ENCODE results near the gene CHID1. TPM values are rescaled to one million over a fixed set of nuclear protein-coding genes. Genes with fewer than 3 reads are reported as not detected.
A peak's percentile ranks its signal among the peaks of the same experiment; 100 is the strongest.

The CHID1 gene
- total RNA-seq, 2 experiments from 2014 or later: 30.6 to 71.1 TPM

DNA sequence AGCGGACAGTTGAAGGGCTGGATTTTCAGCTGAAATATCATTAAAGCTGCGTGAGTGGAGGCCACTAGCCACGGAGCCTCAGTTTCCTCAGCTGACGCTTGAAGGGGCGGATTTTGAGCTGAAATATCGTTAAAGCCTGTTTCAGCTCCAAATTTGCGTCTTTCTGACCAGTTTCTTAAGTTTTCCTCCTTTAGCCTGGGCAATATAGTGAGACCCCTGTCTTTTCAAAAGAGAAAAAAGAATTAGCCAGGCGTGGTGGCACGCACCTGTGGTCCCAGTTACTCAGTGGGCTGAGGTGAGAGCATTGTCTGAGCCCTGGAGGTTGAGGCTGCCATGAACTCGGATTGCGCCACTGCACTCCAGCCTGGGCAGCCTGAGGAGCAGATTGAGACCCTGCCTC, 18.8 kb upstream of the CHID1 start:
- no peaks in the 10 kb centered on the region for H3K9me3 ChIP-seq (ENCODE audit: low read length)
- peaks cover 37% of the 10 kb centered on the region; the same call in 1 of the 2 replicates for H3K79me2 ChIP-seq (ENCODE audit: insufficient read depth, low read depth, low read length)
- no peaks in the 10 kb centered on the region for H3K9me2 ChIP-seq (ENCODE audit: insufficient read depth, low read length)
- H3K4me1 ChIP-seq (ENCODE audit: insufficient read depth, low read length, poor library complexity, severe bottlenecking): peaks cover 18% of the 10 kb centered on the region
- intact Hi-C loops (cut with micrococcal nuclease; ENCODE audit: unreplicated experiment): no loop called here
- no peak for DNase-seq (ENCODE audit: low spot score)
- H3K4me2 ChIP-seq (ENCODE audit: low read length): no peak overlapping the region
- TF ChIP-seq CTCF (conservative IDR thresholded peaks at IDR 0.05; ENCODE audit: low read length): no peak
- no peak for TF ChIP-seq EZH2phosphoT487 (IDR thresholded peaks at IDR 0.05; ENCODE audit: borderline replicate concordance, low read depth, low read length)
- H4K20me1 ChIP-seq (ENCODE audit: insufficient read depth, low read length): no peaks in the 10 kb centered on the region
- POLR2A ChIA-PET: interaction anchor here (0.6 to 1.2 kb wide), 3 partner anchors 14 to 86 kb away, joined by 3 to 5 read pairs (median 4); no protein-coding TSS in a partner anchor
- CTCF ChIA-PET (ENCODE audit: unreplicated experiment): no interaction called here
- peaks cover 13% of the 10 kb centered on the region; the same call in 1 of the 2 replicates for H3K36me3 ChIP-seq (ENCODE audit: insufficient read depth, low read length)
- H2AFZ ChIP-seq (ENCODE audit: low read length): no peak overlapping the region
- BruUV-seq (replicated peaks): no TSS peak
- no peak overlapping the region for H3K4me3 ChIP-seq (ENCODE audit: low read depth, low read length, poor library complexity, severe bottlenecking)
- no peak overlapping the region for H3K27ac ChIP-seq (ENCODE audit: low read depth, low read length, poor library complexity, severe bottlenecking)

- no peaks in the 10 kb centered on the region for H3K9me3 ChIP-seq (ENCODE audit: low read length)
- H4K20me1 ChIP-seq (ENCODE audit: insufficient read depth, low read length): no peaks in the 10 kb centered on the region
- ChIA-PET POLR2A (interaction anchor here (0.6 to 1.2 kb wide), 2 partner anchors 19 to 86 kb away, joined by 4 to 5 read pairs; no protein-coding TSS in a partner anchor), CTCF (ENCODE audit: unreplicated experiment) (interaction anchor here (0.5 kb wide), 1 partner anchor 207 kb away, joined by 3 read pairs; no protein-coding TSS in a partner anchor)
- TF ChIP-seq CTCF (conservative IDR thresholded peaks at IDR 0.05; ENCODE audit: low read length): no peak
- TF ChIP-seq EZH2phosphoT487 (IDR thresholded peaks at IDR 0.05; ENCODE audit: borderline replicate concordance, low read depth, low read length): no peak
- H3K4me3 ChIP-seq (ENCODE audit: low read depth, low read length, poor library complexity, severe bottlenecking): no peak overlapping the region
- H3K4me2 ChIP-seq (ENCODE audit: low read length): no peak overlapping the region
- H2AFZ ChIP-seq (ENCODE audit: low read length): no peak overlapping the region
- H3K79me2 ChIP-seq (ENCODE audit: insufficient read depth, low read depth, low read length): peaks cover 37% of the 10 kb centered on the region; the same call in 1 of the 2 replicates
- intact Hi-C loops (cut with micrococcal nuclease; ENCODE audit: unreplicated experiment): no loop called here
- peaks cover 18% of the 10 kb centered on the region for H3K4me1 ChIP-seq (ENCODE audit: insufficient read depth, low read length, poor library complexity, severe bottlenecking)
- no peak overlapping the region for H3K27ac ChIP-seq (ENCODE audit: low read depth, low read length, poor library complexity, severe bottlenecking)
- no peak for DNase-seq (ENCODE audit: low spot score)
- H3K9me2 ChIP-seq (ENCODE audit: insufficient read depth, low read length): no peaks in the 10 kb centered on the region
- H3K36me3 ChIP-seq (ENCODE audit: insufficient read depth, low read length): peaks cover 13% of the 10 kb centered on the region; the same call in 1 of the 2 replicates
- BruUV-seq (replicated peaks): no TSS peak
These were observed 18.2 kb upstream of the CHID1 start for GRCh38 chr11:928786-929185.

GRCh38 chr11:927871-928270, 17.3 kb upstream of the CHID1 start:
- Histone ChIP-seq H3K36me3 (ENCODE audit: insufficient read depth, low read length) (peaks cover 13% of the 10 kb centered on the region; the same call in 1 of the 2 replicates), H2AFZ (ENCODE audit: low read length) (no peak overlapping the region), H3K4me3 (ENCODE audit: low read depth, low read length, poor library complexity, severe bottlenecking) (no peak overlapping the region), H3K9me3 (ENCODE audit: low read length) (no peaks in the 10 kb centered on the region), H3K4me2 (ENCODE audit: low read length) (peak overlapping the region; percentile 84), H3K27ac (ENCODE audit: low read depth, low read length, poor library complexity, severe bottlenecking) (no peak overlapping the region), H3K9me2 (ENCODE audit: insufficient read depth, low read length) (no peaks in the 10 kb centered on the region), H3K4me1 (ENCODE audit: insufficient read depth, low read length, poor library complexity, severe bottlenecking) (peaks cover 18% of the 10 kb centered on the region), H4K20me1 (ENCODE audit: insufficient read depth, low read length) (no peaks in the 10 kb centered on the region), H3K79me2 (ENCODE audit: insufficient read depth, low read depth, low read length) (peaks cover 35% of the 10 kb centered on the region; the same call in 1 of the 2 replicates)
- BruUV-seq (replicated peaks): no TSS peak
- POLR2A ChIA-PET: interaction anchor here (0.7 to 1.4 kb wide), 3 partner anchors 13 to 18 kb away, joined by 3 to 7 read pairs (median 4); partner anchors contain the start of gene CHID1
- CTCF ChIA-PET (ENCODE audit: unreplicated experiment): no interaction called here
- no peak for DNase-seq (ENCODE audit: low spot score)
- TF ChIP-seq EZH2phosphoT487 (IDR thresholded peaks at IDR 0.05; ENCODE audit: borderline replicate concordance, low read depth, low read length) (no peak), CTCF (conservative IDR thresholded peaks at IDR 0.05; ENCODE audit: low read length) (no peak)
- intact Hi-C loops (cut with micrococcal nuclease; ENCODE audit: unreplicated experiment): no loop called here

All from OCI-LY7 (cell line).